Amniotic stem cell (primary cell): ENCODE data around the gene ARMC3.
"Not testable (repeated sequence)": the region's sequence is repeated elsewhere in the genome, so short reads cannot be mapped to it uniquely, and the experiment has no call there.

ENCODE experiments used
- DNase-seq: peaks from one replicate; lab custom pipeline; 2025; lab: John Stamatoyannopoulos, UW

Gene ARMC3

DNA sequence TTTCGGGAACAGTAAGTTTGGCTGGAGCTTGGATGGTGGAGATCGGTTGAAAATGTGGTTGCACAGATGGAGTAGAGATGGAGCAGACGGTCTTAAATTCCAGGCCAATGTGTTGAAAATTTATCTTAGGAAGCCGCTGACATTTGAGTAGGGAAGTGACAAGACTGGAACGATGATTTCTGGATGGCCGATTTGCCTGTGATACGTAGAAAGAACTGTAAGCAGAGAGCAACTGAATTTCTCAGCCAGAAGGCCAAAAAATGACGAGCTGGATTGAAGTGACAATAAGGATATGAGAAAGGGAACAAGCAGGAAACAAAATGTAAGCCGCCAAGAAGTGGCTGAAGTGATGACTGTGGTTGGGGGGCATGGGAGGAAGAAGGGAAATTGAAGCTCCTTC lies 687 bp upstream of the ARMC3 start:
- no peak for DNase-seq

DNA sequence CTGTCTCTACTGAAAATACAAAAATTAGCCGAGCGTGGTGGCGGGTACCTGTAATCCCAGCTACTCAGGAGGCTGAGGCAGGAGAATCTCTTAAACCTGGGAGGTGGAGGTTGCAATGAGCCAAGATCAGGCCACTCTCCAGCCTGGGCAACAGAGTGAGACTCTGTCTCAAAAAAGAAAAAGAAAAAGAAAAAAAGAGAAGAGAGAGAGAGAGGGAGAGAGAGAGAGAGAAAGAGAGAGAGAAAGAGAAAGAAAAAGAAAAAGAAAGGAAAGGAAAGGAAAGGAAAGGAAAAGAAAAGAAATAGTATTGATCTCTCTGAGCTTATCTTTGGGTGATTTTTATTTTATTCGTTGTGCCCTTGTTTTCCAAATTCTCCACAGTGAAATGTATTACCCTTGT lies 1.2 kb downstream of the ARMC3 start:
- not testable (repeated sequence) for DNase-seq

DNA sequence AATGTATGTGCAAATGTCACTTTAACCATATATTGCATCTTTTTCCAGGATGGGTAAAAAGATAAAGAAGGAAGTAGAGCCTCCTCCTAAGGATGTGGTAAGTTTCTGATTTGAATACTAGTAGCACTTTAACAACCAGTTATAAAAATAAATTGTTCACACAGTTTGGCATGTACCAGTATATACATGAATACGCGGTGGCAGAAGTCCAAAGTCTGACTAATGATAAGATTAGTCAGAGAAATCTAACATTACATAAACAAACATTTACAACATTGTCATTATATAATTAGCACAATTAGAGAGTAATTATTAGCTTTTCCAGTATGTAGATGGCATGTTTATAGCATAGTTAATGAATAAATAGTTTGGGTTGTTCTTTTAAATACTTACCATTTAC lies 4.1 kb downstream of the ARMC3 start:
- DNase-seq, result no peak

DNA sequence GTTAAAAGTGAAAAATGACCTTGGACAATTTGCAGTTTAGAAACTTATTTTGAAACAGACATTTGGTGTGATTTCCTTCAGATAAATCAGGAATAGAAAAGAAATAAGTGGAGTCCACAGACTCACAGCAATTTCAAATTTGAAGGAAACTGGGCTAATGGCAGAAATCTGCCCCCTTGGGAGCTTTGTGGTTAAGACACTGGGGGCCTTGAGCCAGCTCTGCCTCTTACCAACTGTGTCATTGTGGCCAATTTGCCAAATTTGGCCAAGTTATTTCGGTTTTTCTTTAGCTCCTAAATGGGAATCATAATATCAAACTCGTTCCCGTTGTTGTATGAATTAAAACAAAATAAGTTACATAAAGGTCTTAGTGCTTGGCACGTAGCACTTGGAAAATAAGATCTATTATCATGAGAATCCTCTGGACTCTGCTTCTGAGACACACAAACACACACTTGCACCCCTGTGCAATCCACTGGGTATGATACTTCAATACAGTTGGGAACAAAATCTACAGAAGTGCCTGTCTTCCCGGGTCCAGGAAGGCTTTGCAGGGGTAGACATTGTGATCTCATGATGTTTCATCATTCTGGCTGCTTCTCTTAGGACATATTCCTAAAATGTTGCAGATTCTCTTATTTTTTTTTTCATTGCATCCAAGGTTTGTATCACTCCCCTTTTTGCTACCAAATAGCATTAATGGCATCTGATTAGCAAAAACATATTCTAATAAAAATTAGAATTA lies 4.9 kb downstream of the ARMC3 start:
- no peak for DNase-seq

DNA sequence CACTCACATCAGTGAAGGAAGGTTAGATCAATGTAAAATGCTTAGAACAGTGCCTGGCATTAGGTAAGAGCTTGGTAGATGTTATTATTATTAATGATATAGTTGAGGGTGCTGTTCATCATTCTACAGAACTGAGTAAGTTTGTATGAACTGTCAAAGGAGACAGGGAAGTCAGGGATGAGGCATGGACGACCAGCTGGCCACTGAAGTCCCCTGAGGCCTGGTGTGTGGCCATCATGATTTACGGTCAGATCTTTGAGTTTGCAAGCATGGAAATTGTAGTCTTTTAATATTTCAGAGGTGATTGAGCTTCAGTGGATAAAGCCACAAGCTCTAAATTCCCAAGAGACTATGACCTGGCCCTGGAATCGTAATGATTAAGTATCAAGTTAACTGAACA lies 6.9 kb downstream of the ARMC3 start:
- no peak for DNase-seq

DNA sequence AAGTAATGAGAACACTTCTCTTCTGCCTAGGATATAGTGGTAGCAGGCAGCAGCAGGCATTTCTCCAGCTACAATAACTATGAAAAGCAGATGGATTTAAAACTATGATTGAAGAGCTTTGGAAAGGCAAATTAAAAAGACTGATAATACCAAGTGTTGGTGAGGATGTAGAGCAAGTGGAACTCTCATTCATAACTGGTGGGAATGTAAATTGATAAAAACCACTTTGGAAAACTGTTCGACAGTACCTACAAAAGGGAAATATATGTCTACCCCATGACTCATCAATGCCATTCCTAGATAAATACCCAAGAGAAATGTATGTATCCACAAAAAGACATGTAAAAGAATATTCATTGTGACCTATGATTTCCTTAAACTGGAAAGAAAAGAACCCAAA lies 14.6 kb downstream of the ARMC3 start:
- no peak for DNase-seq

DNA sequence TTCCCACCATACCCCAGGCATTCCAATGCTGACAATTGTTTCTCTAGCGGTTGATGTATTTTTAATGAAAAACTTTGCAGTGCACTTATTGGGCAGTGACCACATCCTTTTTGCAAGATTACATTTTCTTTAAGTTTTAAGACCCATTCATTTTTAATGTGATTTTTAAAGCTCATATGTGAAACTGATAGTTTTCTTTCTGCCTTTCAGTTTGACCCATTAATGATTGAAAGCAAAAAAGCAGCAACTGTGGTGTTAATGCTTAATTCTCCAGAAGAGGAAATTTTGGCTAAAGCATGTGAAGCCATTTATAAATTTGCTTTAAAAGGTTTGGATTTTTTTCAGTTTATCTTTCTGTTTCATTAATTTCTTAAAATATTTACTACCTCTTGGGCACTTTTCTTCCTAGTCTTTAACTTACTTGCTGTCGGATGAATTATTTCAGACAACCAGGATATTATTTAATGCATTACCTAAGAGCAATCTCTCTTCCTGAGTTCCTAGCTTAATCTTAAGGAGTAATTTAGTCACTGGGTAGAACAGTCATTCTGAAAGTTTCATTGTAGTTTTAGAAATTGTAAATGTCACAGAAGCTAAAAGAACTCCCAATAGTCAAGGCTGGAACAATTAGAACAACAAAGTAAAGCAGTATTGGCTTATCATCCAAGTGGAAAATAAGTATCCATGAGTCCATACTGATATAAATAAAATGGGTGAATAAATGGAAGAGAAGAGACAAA lies 18.3 kb downstream of the ARMC3 start:
- DNase-seq, result no peak

DNA sequence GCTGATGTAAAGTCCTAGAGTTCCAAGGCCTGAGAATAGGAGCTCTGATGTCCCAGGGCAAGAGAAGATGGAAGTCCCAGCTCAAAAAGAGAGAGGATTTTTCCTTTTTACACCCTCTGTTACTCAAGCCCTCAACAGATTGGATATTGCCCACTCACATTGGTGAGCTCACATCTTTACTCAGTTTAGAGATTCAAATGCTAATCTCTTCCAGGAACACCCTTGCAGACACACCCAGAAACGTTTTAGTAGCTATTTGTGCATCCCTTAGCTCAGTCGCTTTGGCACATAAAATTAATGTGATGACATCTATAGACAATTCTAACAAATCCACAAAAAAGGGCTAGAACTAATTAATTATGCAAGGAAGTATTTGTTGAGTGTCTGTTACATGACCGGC lies 27.1 kb downstream of the ARMC3 start:
- no peak for DNase-seq

DNA sequence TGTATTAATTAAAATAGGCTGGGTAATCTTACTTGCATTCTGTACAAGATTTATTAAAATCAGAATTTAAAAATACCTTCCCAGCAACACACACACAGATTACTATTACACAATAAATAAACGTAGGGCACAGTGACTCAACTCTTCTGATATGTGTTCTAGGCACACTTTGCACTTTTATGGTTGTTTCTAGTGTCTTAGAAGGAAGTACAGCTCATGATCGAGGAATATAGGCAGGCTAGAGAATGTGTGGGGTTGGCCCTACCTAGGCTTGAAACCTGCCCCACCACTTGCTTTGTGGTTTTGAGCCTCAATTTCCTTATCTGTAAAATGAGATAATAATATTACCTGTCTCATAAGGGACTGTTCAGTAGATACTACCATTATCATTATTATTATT lies 30.5 kb downstream of the ARMC3 start:
- DNase-seq, result no peak

DNA sequence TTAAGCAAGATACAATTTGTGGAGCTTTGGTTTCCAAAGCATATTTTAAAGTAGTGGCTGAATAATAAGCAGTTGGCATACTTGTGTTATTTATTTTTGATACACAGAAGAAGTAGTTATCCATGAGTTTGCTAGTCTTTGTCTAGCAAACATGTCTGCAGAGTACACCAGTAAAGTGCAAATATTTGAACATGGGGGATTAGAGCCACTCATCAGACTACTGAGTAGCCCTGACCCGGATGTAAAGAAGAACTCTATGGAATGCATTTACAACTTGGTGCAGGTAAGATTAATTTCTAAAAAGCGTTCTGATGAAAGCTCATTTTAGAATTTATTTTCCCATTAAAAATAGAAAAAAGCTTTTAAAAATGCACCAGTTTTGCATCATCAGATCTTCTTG lies 31.4 kb downstream of the ARMC3 start:
- no peak for DNase-seq

DNA sequence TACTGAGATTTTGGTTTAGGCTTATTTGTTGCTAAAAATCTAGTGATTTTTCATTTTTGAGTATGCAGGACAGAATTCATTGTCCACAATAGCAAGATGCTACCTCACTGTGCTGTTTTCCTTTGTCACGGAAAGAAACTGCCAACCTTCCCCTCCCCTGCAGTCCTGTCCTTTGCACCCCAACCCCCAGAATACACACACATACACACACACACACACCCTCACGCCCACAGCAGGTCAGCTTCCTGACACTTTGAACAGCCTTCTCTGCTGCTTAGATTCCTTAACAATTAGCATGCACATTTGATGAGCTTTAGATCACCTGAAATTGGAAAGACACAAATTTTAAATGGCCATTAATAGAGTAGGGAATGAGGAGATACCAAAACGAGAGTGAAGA lies 32.1 kb downstream of the ARMC3 start:
- DNase-seq, result no peak

DNA sequence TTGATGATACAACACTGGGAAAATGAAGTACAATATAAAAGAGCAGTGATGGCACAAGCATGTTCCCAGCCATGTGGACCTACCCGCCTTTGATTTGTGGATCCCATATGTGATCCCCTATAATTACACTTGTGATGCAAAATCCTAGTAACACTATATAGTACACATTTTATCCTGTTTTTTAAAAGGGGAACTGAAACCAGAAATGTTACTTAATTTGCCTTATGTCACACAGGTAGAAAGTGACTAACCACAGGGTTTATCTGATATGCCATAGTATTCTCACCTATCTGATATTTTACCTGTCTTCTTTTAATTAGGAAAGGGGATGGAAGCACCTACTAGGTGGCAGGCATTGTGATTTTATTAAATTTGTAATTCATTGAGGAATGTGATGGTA lies 35.0 kb downstream of the ARMC3 start:
- DNase-seq, result no peak

DNA sequence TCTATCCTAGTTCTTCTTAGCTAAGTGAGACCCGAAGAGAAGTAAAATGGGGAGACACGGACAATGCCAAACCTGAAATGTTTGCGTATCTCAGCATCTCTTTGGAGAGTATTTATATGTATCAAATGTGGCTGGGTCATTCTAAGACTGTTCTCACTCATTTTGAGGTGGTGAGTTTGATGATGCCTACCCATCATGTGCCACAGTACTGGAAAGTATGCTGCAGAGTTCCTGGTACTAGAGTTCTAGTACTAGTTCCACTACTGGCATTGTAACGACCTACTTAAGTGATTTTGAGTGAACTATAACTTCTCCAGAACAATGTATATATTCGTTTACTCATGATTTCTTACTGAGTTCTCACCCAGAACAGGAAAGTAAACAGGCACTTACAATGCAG lies 41.9 kb downstream of the ARMC3 start:
- DNase-seq, result no peak

DNA sequence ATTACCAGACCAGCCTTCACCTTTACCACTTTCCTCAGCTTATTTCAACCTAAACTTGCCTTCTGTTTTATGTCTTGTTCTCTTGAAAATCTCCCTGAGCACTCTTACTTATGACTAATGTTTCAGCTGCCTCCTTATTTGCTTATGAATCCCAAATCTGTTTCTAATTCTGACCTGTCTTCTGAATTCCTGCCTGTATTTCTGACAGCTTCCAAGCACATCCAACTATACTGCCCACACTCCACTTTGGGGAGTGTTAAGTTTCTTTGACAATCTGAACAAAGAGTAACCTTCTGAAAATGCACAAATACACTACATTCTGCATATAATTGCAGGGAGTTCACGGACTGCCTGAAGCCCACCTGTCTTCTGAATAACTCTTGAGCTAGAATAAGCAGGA lies 48.7 kb downstream of the ARMC3 start:
- no peak for DNase-seq

DNA sequence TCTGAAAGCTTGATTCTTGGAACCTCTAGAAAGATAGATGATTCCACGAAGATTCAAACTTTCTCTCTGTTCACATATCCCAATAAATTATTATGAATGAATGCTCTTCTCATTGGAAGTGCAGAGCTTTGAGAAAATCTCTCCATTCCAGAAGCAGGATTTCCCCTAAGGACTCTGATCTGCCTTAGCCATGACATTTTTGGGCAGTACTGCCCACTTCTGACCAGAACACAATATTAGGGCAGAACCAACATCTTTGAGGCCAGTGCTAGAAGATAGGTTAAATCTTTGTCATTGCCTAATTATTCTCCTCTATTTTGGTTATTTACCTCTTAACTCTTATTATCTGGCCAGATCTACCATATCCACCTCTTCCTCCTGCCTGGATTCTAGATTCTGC lies 49.9 kb downstream of the ARMC3 start:
- no peak for DNase-seq

DNA sequence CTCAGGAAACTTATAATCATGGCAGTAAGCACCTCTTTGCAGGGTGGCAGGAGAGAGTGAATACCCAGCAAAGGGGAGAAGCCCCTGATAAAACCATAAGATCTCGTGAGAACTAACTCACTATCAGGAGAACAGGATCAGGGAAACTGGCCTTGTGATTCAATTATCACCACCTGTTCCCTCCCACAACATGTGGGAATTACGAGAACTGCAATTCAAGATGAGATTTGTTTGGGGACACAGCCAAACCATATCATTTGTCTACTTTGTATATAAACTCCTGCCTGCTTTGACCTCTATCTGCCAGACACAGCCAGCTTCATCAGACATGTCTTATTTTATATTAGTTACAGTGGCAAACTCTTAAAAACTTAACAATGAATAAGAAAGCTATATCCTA lies 50.4 kb downstream of the ARMC3 start:
- DNase-seq, result no peak

DNA sequence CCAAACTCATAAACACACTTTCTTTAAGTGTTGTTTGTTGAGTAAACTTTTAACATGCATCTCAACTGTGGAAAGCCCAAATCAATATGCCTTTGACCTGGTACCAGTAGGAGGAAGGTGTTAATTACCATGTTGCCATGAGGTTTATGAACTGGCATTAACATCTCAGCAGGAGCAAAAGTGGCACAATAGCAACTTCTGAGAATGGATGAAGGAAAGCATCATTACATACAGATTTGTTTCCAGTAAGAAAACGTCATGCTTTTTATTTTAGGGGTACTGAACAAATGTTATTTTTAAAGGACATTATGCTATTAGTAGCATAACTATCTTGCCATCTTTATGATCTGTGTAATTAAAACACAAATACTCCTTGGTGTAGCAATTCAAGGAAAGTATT lies 51.1 kb downstream of the ARMC3 start:
- DNase-seq, result no peak

DNA sequence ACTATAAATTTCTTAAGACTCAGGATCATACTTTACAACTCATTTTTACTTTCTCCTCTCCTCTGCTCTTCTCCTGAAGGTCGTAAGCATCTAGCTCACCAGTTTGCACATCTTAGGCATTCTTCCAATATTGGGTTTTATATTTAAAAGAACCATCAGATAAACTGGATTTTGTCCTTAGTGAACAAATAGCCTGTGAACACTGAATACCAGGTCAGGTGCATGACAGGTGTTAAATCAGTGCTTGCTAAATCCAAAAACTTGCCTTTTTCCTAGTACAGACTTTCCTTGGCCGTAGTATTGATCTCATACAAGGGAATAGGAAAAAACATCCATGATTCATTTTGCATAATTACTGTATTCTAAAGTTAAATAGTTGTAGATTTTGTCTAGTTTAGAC lies 53.0 kb downstream of the ARMC3 start:
- DNase-seq, result no peak

DNA sequence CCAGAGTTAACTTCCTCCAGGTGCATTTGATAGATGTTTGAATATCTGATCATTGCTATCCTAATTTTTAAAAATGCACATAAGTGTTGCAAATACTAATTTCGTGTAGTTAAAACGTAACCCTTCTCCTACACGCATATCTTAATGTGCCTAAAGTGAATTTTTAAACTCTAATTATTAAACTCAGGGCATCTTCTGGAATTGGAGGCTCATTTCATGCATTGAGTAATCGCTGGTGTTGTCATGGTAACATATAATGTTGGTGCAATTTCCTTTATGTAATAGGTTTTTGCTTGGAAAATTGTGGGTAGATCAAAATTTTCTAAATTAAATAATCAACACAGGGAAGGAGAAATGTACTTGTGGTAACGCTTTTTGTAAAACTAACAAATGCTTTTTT lies 56.2 kb downstream of the ARMC3 start:
- no peak for DNase-seq

DNA sequence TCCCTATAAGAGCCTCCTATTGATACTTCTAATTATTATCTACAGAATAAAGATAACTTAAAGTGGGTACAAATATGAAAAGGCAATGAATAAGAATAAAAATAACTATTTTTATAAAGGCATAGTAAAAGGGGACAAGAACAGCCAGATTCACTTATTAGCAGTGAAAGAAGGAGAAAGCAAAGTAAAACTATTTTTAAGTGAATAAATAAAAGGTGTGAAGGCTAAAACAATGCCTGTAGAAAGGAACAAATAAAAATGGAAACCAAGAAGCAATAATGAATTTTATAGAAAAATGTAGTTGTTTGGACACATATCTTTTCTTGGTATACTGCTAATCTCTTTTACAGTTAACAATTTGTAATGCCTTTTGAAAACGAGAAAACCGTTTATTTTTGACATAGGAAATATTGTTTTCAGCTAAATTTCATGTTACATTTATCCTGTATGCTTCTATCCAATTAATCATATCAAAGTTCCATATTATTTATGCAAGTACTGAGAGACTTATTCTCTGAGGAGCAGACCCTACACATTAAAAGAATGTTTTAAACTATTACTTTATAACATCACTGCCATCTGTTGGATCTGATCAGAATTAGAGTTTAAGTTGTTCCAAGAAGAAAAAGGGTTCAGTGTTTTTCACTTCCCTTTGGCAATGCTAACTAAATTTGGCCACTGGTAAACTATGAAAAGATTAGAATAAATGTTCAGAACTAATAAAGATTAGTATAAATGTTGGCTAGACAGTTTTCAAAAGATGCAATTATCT lies 59.1 kb downstream of the ARMC3 start:
- peak; percentile 5 for DNase-seq

DNA sequence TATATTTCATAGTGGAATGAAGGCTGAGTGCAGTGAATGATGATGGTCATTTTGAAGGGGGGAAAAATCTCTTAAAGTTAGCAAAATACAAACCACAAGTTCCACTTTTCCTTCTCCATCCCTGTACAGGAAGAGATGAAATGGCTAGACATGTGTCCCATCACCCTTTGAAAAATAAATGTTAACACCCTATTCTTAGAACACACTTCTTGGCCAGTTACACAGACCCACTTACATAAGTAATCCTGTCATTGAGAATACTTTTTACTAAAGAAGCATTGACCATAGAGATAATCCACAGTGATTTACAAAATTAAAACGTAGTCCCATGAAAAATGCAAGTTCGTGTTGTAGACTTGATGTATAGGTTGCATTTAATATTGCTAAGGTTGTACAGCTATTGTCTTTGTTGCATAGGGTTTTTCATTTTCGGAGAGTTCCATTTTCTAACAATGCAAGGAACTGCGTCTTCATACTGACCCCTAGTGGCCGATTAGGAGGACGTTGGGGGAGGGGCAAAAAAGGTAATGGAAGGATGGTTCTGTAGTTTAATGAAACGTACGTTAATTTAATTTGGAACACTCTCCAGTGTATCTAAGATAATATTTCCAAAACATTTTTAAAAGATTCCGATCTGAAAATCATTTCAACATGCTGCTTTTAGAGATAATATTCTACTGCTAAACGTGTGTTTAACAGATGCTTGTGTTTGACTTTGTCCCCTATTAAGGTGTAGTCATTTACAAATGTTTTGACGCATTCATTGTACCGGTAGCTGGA lies 60.9 kb downstream of the ARMC3 start:
- peak; percentile 42 for DNase-seq

DNA sequence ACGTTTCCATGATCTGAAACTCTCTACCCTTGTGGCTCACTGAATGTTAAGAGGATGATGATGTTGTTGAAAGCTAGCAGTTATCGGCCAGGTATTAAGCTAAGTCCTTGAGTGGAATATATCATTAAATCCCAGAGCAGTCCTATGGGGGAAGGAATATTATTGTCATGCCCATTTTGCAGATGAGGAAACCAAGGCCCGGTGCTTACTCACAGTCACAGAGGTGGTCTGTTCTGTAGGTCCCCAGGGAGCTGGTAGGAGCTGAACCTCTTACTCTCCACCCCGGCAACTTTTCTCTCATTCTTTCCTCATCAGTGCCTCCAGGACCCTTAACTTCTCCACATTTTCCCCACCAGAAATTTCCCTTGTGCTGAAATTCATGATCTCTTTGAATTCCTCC lies 62.6 kb downstream of the ARMC3 start:
- DNase-seq, result no peak
